ENCODE results near the gene PRH2.
A peak's percentile ranks its signal among the peaks of the same experiment; 100 is the strongest.

Gene PRH2

DNA sequence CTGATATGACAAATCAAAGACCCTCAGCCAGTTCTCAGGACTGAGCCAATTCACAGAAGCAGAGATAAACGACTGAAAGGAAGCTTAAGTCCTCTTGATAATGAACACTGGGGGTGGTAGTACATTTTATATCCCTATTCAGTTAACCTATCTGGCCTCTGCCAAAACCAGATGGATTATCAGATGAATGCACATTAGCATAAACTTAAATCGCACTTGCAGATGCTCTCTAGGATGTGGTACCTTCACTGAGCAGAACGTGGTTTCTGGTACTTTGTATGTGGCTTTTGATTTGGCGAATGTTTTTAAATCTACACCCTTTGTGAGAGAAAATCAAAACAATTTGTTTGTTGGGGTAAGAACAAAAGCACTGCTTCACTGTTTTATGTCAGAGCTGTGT lies 31.2 kb downstream of the PRH2 start:
- DNase-seq (ENCODE audit: low read depth in 2 of 2), result no peak

DNA sequence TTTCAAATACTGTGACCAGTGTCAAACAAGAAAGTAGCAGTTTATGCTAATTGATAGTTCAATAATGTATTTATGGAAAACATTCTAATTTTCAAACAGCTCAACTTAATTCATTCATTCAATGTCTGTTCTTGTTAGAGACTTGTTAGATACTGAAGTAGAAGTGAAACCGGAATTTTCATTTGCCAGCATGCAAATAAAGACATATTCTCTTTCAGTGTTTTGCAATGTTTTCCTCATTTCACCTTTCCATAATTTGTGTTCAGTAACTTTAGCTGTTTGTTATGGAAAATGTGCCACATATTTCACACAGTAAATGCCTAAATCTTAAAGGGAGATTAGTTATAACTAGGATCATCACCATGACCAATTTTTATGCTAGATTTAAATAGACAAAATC lies 36.4 kb downstream of the PRH2 start:
- DNase-seq (ENCODE audit: low read depth in 2 of 2), result no peak

- no peak for DNase-seq (ENCODE audit: low read depth in 2 of 2)
Observed at GRCh38 chr12:10966314-10966713, 37.3 kb downstream of the PRH2 start.

- no peak for DNase-seq (ENCODE audit: low read depth in 2 of 2)
Observed at GRCh38 chr12:10967409-10967808, 38.4 kb downstream of the PRH2 start.

DNA sequence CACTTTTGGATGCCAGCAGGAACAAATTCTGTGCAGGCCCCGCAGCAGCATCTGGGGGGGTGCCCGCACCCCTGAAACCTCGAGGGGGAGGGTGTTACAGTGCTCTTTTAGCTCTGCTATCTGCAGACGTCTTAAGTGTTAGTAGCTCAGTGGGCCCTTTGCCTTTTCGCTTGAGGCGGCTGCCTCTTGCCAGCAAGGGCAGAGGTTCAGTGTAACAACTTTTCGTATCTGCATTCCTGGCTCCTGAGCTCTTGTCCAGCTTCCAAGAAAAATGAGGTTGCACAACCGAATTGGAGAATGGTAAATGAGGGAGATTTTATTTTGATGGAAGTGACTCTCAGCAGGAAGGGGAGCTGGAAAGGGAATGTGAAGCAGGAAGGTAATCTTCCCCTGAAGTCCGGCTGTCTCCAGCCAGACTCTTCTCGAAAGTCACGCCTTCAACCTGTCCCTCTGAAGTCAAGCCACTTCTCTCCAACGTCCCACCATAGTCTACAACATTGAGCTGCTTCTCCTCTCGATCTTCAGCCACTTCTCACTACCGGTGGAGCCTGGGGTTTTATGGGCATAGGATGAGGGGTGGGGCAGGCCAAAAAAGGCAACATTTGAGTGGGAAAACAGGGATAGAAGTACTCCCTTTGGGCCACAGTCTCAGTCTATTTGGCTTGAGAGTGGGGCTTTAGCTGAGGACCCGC lies 39.9 kb downstream of the PRH2 start:
- DNase-seq (ENCODE audit: low read depth in 2 of 2), result no peak

- DNase-seq (ENCODE audit: low read depth in 2 of 2), result no peak
Observed at GRCh38 chr12:10974965-10975364, 45.9 kb downstream of the PRH2 start.

DNA sequence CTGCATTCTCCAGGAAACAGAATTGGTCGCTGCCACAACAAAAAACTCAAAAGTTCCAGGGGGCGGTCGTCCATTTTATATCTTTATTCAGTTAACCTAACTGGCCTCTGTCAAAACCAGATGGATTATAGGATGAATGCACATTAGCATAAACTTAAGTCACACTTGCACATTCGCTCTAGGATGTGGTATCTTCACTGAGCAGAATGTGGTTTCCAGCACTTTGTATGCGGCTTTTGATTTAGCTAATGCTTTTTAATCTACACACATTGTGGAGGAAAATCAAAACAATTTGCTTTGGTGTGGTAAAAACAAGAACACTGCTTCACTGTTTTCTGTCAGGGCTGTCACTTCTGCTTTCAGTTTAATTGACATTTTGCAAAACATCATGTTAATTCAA lies 53.2 kb downstream of the PRH2 start:
- peak in 1 of 2 donors; percentile 3 for DNase-seq (ENCODE audit: low read depth in 2 of 2)
